GM18505 (cell line): ENCODE measurements around the gene UGT3A2.

Source experiments
- ATAC-seq: cut with Tn5 transposase; IDR thresholded peaks from one replicate; pipeline ENCODE4 v1.9.1; 2021; ENCODE audit not compliant: unreplicated experiment
- POLR2A ChIP-seq: IDR thresholded peaks from 4 replicates; pipeline ENCODE4 v1.6.1; 2011; ENCODE audit warnings: borderline replicate concordance; ENCODE audit not compliant: insufficient read depth, insufficient read length; ENCODE audit errors: extremely low read depth

The UGT3A2 gene

DNA sequence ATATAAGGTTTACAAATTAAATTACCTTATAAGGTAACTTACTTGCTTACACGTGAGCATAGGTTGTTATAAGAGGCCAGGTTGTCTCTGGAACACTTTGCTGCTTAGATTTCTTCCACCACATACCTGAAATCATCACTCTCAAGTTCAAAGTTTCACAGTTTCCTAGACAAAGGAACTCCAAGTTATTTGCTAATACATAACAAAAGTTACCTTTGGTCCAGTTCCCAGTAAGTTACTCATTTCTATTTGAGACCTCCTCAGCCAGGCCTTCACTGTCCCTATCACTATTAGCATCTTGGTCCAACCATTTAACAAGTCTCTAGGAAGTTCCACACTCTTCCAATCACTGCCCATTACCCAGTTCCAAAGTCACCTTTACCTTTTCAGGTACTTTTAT lies 57.0 kb downstream of the UGT3A2 start:
- ATAC-seq, result no peak
- no peak for TF ChIP-seq POLR2A

DNA sequence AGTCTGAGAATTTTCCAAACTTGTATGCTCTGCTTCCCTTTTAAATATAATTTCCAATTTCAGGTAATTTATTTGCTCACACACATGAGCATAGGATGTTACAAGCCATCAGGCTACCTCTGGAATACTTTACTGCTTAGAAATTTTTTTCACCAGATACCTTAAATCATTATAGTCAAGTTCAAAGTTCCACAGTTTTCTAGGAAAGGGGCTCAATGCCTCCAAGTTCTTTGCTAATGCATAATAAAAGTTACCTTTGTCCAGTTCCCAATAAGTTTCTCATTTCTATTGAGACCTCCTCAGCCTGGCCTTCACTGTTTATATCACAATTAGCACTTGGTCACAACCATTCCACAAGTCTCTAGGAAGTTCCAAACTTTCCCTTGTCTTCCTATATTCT lies 59.3 kb downstream of the UGT3A2 start:
- TF ChIP-seq POLR2A, result no peak
- no peak for ATAC-seq

- TF ChIP-seq POLR2A, result no peak
- ATAC-seq, result no peak
These were observed 60.5 kb downstream of the UGT3A2 start for GRCh38 chr5:36006163-36006562.

DNA sequence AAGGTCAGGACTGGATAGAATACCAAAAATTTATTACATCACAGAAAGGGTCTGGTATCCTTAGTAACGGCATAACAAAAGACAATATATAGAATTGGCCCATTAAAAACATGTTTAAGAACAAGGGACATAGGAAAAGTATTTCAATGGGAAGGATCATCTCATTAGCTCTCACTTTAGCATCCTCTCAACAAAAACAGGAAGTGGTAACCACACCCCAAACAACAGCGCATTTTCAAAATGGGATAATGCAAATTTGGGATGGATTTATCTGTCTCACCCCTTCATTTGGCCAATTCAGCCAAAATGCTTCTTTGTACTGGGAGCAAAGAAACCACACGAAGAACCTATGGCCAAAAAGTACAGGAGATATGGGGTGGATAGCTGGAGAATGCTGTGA lies 65.7 kb downstream of the UGT3A2 start:
- no peak for ATAC-seq
- TF ChIP-seq POLR2A, result no peak

DNA sequence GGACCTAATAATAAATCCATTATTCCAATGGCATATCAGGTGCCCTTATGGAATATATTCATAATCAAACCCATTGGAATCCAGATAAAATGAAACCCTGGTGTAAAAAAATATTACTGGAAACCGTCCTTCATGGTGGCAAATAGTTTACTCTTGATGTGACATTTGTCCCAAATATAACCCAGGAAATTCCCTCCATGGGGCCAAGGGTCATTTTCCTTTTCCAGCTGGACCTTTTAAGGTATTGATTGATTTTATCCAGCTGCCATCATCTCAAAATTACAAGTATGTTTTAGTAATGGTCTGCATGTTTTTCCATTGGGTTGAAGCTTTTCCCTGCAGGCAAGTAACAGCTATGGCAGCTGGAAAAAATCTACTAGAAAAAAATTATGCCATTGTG lies 67.1 kb downstream of the UGT3A2 start:
- no peak for TF ChIP-seq POLR2A
- no peak for ATAC-seq

- ATAC-seq, result no peak
- no peak for TF ChIP-seq POLR2A
These were observed 70.6 kb downstream of the UGT3A2 start for GRCh38 chr5:35996076-35996475.

DNA sequence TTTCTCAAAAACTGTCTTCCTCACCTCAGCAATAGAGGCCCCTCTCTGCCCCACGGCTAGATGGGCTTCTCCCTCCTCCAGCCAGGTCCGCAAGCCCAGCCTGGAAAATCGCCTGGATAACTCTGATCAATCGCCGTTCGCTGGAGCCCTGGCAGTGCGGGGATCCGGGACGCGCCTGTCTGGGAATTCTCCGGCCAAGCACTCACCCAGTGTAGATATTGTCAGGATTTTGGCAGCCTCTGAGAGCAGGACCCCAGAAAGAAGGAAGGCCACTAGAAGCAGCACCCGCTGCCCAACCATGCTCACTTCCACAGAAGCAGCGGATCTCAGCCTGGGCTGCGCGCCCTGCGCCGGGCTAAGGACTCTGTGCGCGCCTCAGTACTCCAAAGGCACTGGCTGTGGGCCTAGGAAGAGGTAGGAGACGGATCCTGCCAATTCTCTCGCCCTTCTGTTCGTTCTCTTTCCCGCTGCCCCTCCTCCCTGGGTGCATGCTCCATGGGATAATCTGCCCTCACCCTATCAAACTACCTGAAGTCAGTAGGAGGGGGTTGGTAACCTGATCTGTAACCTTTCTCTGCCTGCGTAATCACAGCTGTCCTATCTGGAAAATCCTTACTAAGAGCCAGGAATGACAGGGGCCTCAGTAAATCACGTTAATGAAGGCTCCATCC lies 75.6 kb downstream of the UGT3A2 start, which contains the start of gene UGT3A1:
Gene UGT3A1 (minus strand): TSS at position 450 of the 671 bp plus-strand sequence. CDS start 150 bp downstream, at position 300.
- TF ChIP-seq POLR2A, result no peak
- no peak for ATAC-seq

DNA sequence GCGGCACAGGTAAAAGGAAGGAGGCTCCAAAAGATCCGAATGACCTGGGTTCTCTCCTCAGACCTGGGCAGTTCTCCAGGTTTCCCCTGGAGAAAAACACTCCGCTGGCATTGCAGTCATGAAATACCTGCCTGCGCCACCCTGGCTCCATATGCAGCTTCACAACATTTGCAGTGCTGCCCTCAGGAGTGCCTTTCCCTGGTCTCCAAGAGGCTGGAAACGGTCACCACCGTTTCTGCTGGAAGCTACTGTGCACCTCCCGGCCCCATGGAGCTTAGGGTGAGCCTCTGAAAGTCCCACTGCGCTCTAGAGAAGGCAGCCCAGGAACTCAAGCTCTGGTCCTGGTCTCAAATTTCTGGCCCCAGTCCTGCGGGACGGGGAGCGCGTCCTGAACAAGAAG lies 76.2 kb downstream of the UGT3A2 start:
- no peak for TF ChIP-seq POLR2A
- ATAC-seq, result no peak

GRCh38 chr5:35988529-35988928 lies 78.2 kb downstream of the UGT3A2 start:
- TF ChIP-seq POLR2A, result no peak
- no peak for ATAC-seq

DNA sequence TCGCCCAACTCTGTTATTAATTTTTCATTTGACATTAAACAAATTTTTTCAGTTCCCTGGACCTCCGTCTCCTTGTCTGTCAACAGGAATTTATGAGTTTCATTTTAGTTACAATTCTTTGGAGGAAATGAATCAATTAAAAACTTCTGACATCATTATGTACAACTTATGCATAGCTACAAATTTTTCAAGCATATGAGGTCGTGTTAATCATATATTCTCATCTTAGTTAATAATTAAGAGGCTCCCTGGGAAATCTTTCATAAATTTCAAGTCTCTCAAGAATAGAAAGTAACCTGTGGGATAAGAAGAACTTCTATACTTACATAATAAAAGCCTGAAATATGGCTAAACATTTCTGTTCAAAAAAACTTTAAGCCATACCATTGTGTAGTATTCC lies 78.9 kb downstream of the UGT3A2 start:
- no peak for ATAC-seq
- no peak for TF ChIP-seq POLR2A
